Breast epithelium (tissue), 3 donors: ENCODE data around the gene PTGR2.

ENCODE experiments used
- CTCF ChIP-seq, 3 donors: fragments of 450-650 bp; IDR thresholded peaks; one replicate each; pipeline ENCODE4 v1.5.1; 2016 to 2017; ENCODE audit warnings: antibody characterized with exemption in 3 of 3, mild to moderate bottlenecking in 3 of 3, moderate library complexity in 3 of 3
- POLR2AphosphoS5 ChIP-seq, 3 donors: sonication (generic); formaldehyde crosslinking; IDR thresholded peaks; one replicate each; pipeline ENCODE4 v1.6.1; 2017; ENCODE audit warnings: antibody characterized with exemption in 3 of 3

GRCh38 chr14:73913256-73913655 lies 61.6 kb downstream of the PTGR2 start:
- no peak for TF ChIP-seq CTCF (IDR thresholded peaks at IDR 0.05)
- no peak for TF ChIP-seq POLR2AphosphoS5 (IDR thresholded peaks at IDR 0.05)
